ENCODE data around the gene GTPBP4.

GRCh38 chr10:969473-970150 is 18.6 kb upstream of the GTPBP4 start:
- no peak for TF ChIP-seq ARNTL (CRISPR knock-in tag; IDR thresholded peaks at IDR 0.05; ENCODE audit: borderline replicate concordance, low read depth)
- no peak for TF ChIP-seq PATZ1 (CRISPR knock-in tag; IDR thresholded peaks at IDR 0.05; ENCODE audit: borderline replicate concordance)
- no peak for TF ChIP-seq ZFP30 (CRISPR knock-in tag; IDR thresholded peaks at IDR 0.05)
- no peak for TF ChIP-seq ZFP3 (CRISPR knock-in tag; IDR thresholded peaks at IDR 0.05)
- no peak for TF ChIP-seq ZC3H10 (CRISPR knock-in tag; IDR thresholded peaks at IDR 0.05)
- TF ChIP-seq CSRNP3 (CRISPR knock-in tag; IDR thresholded peaks at IDR 0.05): no peak
- no peak for TF ChIP-seq ZNF565 (CRISPR knock-in tag; conservative IDR thresholded peaks at IDR 0.05; ENCODE audit: low read depth)
- TF ChIP-seq TCF4 (CRISPR knock-in tag; IDR thresholded peaks at IDR 0.05; ENCODE audit: borderline replicate concordance): no peak
- no peak for TF ChIP-seq TSHZ2 (CRISPR knock-in tag; IDR thresholded peaks at IDR 0.05)

All from SK-N-SH treated with all-trans-retinoic acid at 6 μM for 48 hours (cell line).